Fibroblast of pulmonary artery (primary cell): ENCODE results near the gene SSRP1.
"Not testable (repeated sequence)": the region's sequence is repeated elsewhere in the genome, so short reads cannot be mapped to it uniquely, and the experiment has no call there.

Experiments
- DNase-seq: peaks from one replicate; pipeline ENCODE4 v3.0.0-alpha.2; 2010; ENCODE audit warnings: low read depth
- H3K4me3 ChIP-seq: replicated peaks from 2 replicates; pipeline ENCODE4 v1.5.1; 2011; ENCODE audit warnings: low read depth, mild to moderate bottlenecking, control low read depth, low read length, moderate library complexity
- CTCF ChIP-seq: IDR thresholded peaks from 2 replicates; pipeline ENCODE4 v1.5.1; 2011; ENCODE audit warnings: mild to moderate bottlenecking, control low read depth, low read length, inconsistent platforms; ENCODE audit errors: missing control alignments

SSRP1 gene

GRCh38 chr11:57339328-57339727, 3.6 kb upstream of the SSRP1 start:
- no peak overlapping the region for H3K4me3 ChIP-seq
- no peak for DNase-seq
- no peak for TF ChIP-seq CTCF

GRCh38 chr11:57338142-57338541, 2.5 kb upstream of the SSRP1 start, which contains the start of gene P2RX3:
Gene P2RX3, plus strand, starts transcription at chr11:57338352. Its CDS starts 199 bp downstream, at chr11:57338551.
- no peak for DNase-seq
- no peak within 1 kb of the TSS for H3K4me3 ChIP-seq
- no peak for TF ChIP-seq CTCF

GRCh38 chr11:57336856-57337255, 1.2 kb upstream of the SSRP1 start:
- H3K4me3 ChIP-seq, DNase-seq: not testable (repeated sequence)

GRCh38 chr11:57336111-57336666, 497 bp upstream of the SSRP1 start:
- TF ChIP-seq CTCF = no peak
- H3K4me3 ChIP-seq = peak overlapping the region; percentile 79
- no peak for DNase-seq

- DNase-seq = no peak
- TF ChIP-seq CTCF = no peak
- H3K4me3 ChIP-seq = peak overlapping the region; percentile 79
These were observed 709 bp downstream of the SSRP1 start for GRCh38 chr11:57335023-57335342.

GRCh38 chr11:57332694-57333440, 2.8 kb downstream of the SSRP1 start:
- H3K4me3 ChIP-seq = no peak overlapping the region
- no peak for TF ChIP-seq CTCF
- no peak for DNase-seq

GRCh38 chr11:57331720-57332119, 4.0 kb downstream of the SSRP1 start:
- no peak for TF ChIP-seq CTCF
- no peak overlapping the region for H3K4me3 ChIP-seq
- no peak for DNase-seq
